SK-N-SH (cell line): ENCODE measurements around the gene MAP3K12. TPM values are rescaled to one million over a fixed set of nuclear protein-coding genes. Genes with fewer than 3 reads are reported as not detected.

Source experiments
- CTCF ChIA-PET: fragments of 300-600, 350-600 bp; formaldehyde crosslinking; extraction: SDS; loops from one replicate; lab custom pipeline; 2021; lab: Yijun Ruan, JAX
- POLR2A ChIA-PET: fragments of 350-600 bp; sonication (Branson Sonifier 250); formaldehyde crosslinking; extraction: SDS; loops from one replicate; lab custom pipeline; 2020; ENCODE audit warnings: antibody characterized with exemption, inconsistent platforms; lab: Yijun Ruan, JAX
- DNase-seq: peaks from one replicate; pipeline ENCODE4 v3.0.0; 2012
- H2AFZ ChIP-seq: fragments of 200-600 bp; sonication (generic); 2 replicates; pipeline ENCODE4 v1.8.1; 2016; ENCODE audit warnings: antibody characterized with exemption, mild to moderate bottlenecking, low read depth
- H3F3A ChIP-seq: fragments of 200-600 bp; sonication (generic); replicated peaks from 2 replicates; pipeline ENCODE3; 2016; ENCODE audit warnings: antibody characterized with exemption, mild to moderate bottlenecking; ENCODE audit not compliant: insufficient read depth
- H3K27ac ChIP-seq, 2 experiments: fragments of 200-500 bp in 1 of 2; fragments of 200-600 bp in 1 of 2; sonication (Bioruptor generic) in 1 of 2; sonication (generic), shearing (Covaris generic) in 1 of 2; 2 replicates each; pipeline versions ENCODE4 v1.5.1 to v1.6.1; 2014 to 2016; ENCODE audit warnings: low read depth in 2 of 2, inconsistent platforms in 1 of 2, low read length in 1 of 2, mild to moderate bottlenecking in 1 of 2, mixed read lengths in 1 of 2
- H3K27me3 ChIP-seq: fragments of 200-600 bp; sonication (generic), shearing (Covaris generic); 2 replicates; pipeline ENCODE4 v1.6.1; 2016; ENCODE audit warnings: mixed run types; ENCODE audit not compliant: insufficient read depth
- H3K36me3 ChIP-seq, 2 experiments: fragments of 200-500 bp in 1 of 2; fragments of 200-600 bp in 1 of 2; sonication (Bioruptor generic) in 1 of 2; sonication (generic) in 1 of 2; replicated peaks in 1 of 2; 2 replicates each; pipeline versions ENCODE3 to v1.5.1; 2014 to 2016; ENCODE audit warnings: low read length in 1 of 2, mild to moderate bottlenecking in 1 of 2; ENCODE audit not compliant: insufficient read depth in 2 of 2, control insufficient read depth in 1 of 2
- H3K4me1 ChIP-seq, 2 experiments: fragments of 200-500 bp in 1 of 2; fragments of 200-600 bp in 1 of 2; sonication (Bioruptor generic) in 1 of 2; sonication (generic), shearing (Covaris generic) in 1 of 2; 2 replicates each; pipeline versions ENCODE4 v1.5.1 to v1.6.1; 2014 to 2016; ENCODE audit warnings: low read depth in 1 of 2, low read length in 1 of 2, mixed run types in 1 of 2; ENCODE audit not compliant: insufficient read depth in 2 of 2, control insufficient read depth in 1 of 2
- H3K4me2 ChIP-seq: fragments of 200-600 bp; sonication (generic), shearing (Covaris generic); 2 replicates; pipeline ENCODE4 v1.6.1; 2017; ENCODE audit warnings: mixed run types
- H3K4me3 ChIP-seq, 2 experiments: fragments of 200-500 bp in 1 of 2; fragments of 200-600 bp in 1 of 2; sonication (Bioruptor generic) in 1 of 2; sonication (generic), shearing (Covaris generic) in 1 of 2; 2 replicates each; pipeline versions ENCODE4 v1.5.1 to v1.8.1; 2014 to 2016; ENCODE audit warnings: low read depth in 2 of 2, inconsistent platforms in 1 of 2, low read length in 1 of 2, mild to moderate bottlenecking in 1 of 2, mixed read lengths in 1 of 2, moderate library complexity in 1 of 2
- H3K79me2 ChIP-seq: fragments of 200-600 bp; sonication (generic); 2 replicates; pipeline ENCODE4 v1.8.1; 2017; ENCODE audit warnings: mild to moderate bottlenecking; ENCODE audit not compliant: insufficient read depth
- H3K9ac ChIP-seq: fragments of 200-600 bp; sonication (generic); 2 replicates; pipeline ENCODE4 v1.6.1; 2017; ENCODE audit warnings: mixed run types
- H3K9me2 ChIP-seq: fragments of 200-600 bp; sonication (generic); 2 replicates; pipeline ENCODE4 v1.6.1; 2017; ENCODE audit warnings: mixed run types
- H3K9me3 ChIP-seq: fragments of 200-600 bp; sonication (generic); 2 replicates; pipeline ENCODE4 v1.6.1; 2017; ENCODE audit warnings: mixed run types, mild to moderate bottlenecking, moderate library complexity
- H4K20me1 ChIP-seq: fragments of 200-600 bp; sonication (generic); 2 replicates; pipeline ENCODE4 v1.6.1; 2017; ENCODE audit warnings: mild to moderate bottlenecking, mixed run types; ENCODE audit not compliant: insufficient read depth
- EP300 ChIP-seq, 2 experiments: IDR thresholded peaks; 2 replicates each; pipeline versions ENCODE4 v1.4.0 to v1.6.1; 2012; ENCODE audit warnings: borderline replicate concordance in 1 of 2, low read depth in 1 of 2, low read length in 1 of 2
- EZH2phosphoT487 ChIP-seq: fragments of 200-600 bp; sonication (generic); IDR thresholded peaks from 2 replicates; pipeline ENCODE4 v1.6.1; 2017; ENCODE audit warnings: low read depth, mixed run types, mild to moderate bottlenecking, antibody characterized with exemption, moderate library complexity, borderline replicate concordance
- FOSL2 ChIP-seq: IDR thresholded peaks from 2 replicates; pipeline ENCODE4 v1.4.0; 2012; ENCODE audit warnings: low read depth, mild to moderate bottlenecking, moderate library complexity, borderline replicate concordance
- FOXJ3 ChIP-seq: sonication (generic); formaldehyde crosslinking; IDR thresholded peaks from 2 replicates; pipeline ENCODE4 v1.5.1; 2020; ENCODE audit warnings: mild to moderate bottlenecking, missing genetic modification reagents
- FOXM1 ChIP-seq: IDR thresholded peaks from 2 replicates; pipeline ENCODE4 v1.4.0; 2012; ENCODE audit warnings: low read depth, mild to moderate bottlenecking
- GABPA ChIP-seq: IDR thresholded peaks from 2 replicates; pipeline ENCODE4 v1.4.0; 2012; ENCODE audit warnings: low read depth, mild to moderate bottlenecking
- JUND ChIP-seq: IDR thresholded peaks from 2 replicates; pipeline ENCODE4 v1.4.0; 2012
- RAD21 ChIP-seq: IDR thresholded peaks from 2 replicates; pipeline ENCODE4 v1.6.1; 2012; ENCODE audit warnings: mild to moderate bottlenecking, low read length
- RXRA ChIP-seq: IDR thresholded peaks from 2 replicates; pipeline ENCODE4 v1.4.0; 2012; ENCODE audit warnings: low read depth, mild to moderate bottlenecking, borderline replicate concordance
- SIN3A ChIP-seq: IDR thresholded peaks from 2 replicates; pipeline ENCODE4 v1.6.1; 2012; ENCODE audit warnings: low read depth, mild to moderate bottlenecking, low read length, moderate library complexity, borderline replicate concordance
- TCF12 ChIP-seq: IDR thresholded peaks from 2 replicates; pipeline ENCODE4 v1.4.0; 2012
- TEAD4 ChIP-seq: IDR thresholded peaks from 2 replicates; pipeline ENCODE4 v1.4.0; 2012; ENCODE audit warnings: mild to moderate bottlenecking, borderline replicate concordance; ENCODE audit not compliant: insufficient read depth
- WGBS: methylation state at CpG from one replicate; pipeline ENCODE4 v1.1.6; 2017; ENCODE audit warnings: low lambda C conversion rate; 5-methylcytosine and 5-hydroxymethylcytosine counted together
- polyA plus RNA-seq, 3 experiments: library from polyadenylated mRNA; depleted of rRNA; stranded (reverse); fragments of >200 nt; gene quantifications; 2 replicates each; pipeline ENCODE4 v1.2.3, GENCODE V29; 2012
- TF ChIP-seq, protein P1 (sequence below): fragments of 150-350 bp; IDR thresholded peaks from 2 replicates; pipeline ENCODE4 v1.6.1; 2017; ENCODE audit warnings: antibody characterized with exemption, low read length, low read depth, borderline replicate concordance
- TF ChIP-seq, protein P2 (sequence below): fragments of 150-350 bp; IDR thresholded peaks from 2 replicates; pipeline ENCODE4 v1.6.1; 2016; ENCODE audit warnings: mild to moderate bottlenecking, low read depth, low read length
- TF ChIP-seq, protein P3 (sequence below): fragments of 200-600 bp; sonication (generic); IDR thresholded peaks from 2 replicates; pipeline ENCODE4 v1.6.1; 2017; ENCODE audit warnings: antibody characterized with exemption, mild to moderate bottlenecking, moderate library complexity
- TF ChIP-seq, protein P4 (sequence below): IDR thresholded peaks from 2 replicates; pipeline ENCODE4 v1.4.0; 2012; ENCODE audit warnings: low read depth

Gene MAP3K12
- polyA plus RNA-seq, 1 of the 3 experiments (the other 2 are of a cell fraction) = 57.6 TPM

DNA sequence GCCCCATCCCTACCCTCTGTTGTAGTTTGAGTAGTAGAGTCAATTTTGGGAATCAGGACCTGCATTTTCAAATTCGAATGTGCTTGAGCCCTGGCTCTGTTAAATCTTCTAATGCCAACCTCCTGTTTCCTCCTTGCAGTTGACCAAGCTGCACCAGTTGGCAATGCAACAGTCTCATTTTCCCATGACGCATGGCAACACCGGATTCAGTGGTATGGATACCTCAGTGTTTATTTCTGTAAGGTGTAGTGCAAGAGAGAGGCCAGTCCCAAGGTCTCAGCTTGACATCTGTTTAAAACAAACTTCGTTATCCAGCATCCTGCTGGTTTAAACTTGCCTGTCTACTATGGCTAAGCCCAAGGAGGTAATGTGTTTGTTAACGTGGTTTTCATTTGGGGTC is 32.2 kb downstream of the MAP3K12 start:
- H3K36me3 ChIP-seq = peaks cover 92 to 95% of the 10 kb centered on the region in 2 experiments
- no peak overlapping the region for H3K4me2 ChIP-seq
- ChIA-PET CTCF (interaction anchor here (0.6 to 3.0 kb wide), 5 partner anchors 10 to 115 kb away, joined by 4 to 16 read pairs (median 4); no protein-coding TSS in a partner anchor), POLR2A (interaction anchor here (1.6 kb wide), 1 partner anchor 14 kb away, joined by 5 read pairs; no protein-coding TSS in a partner anchor)
- no peaks in the 10 kb centered on the region for H3K27me3 ChIP-seq
- H3K9me2 ChIP-seq = no peaks in the 10 kb centered on the region
- TF ChIP-seq, protein P1, sequence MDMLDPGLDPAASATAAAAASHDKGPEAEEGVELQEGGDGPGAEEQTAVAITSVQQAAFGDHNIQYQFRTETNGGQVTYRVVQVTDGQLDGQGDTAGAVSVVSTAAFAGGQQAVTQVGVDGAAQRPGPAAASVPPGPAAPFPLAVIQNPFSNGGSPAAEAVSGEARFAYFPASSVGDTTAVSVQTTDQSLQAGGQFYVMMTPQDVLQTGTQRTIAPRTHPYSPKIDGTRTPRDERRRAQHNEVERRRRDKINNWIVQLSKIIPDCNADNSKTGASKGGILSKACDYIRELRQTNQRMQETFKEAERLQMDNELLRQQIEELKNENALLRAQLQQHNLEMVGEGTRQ = no peak
- TF ChIP-seq FOSL2 (no peak), FOXM1 (no peak), RXRA (no peak), FOXJ3 (CRISPR knock-in tag) (no peak), JUND (no peak), TEAD4 (no peak), TCF12 (no peak), GABPA (no peak), EZH2phosphoT487 (no peak), SIN3A (no peak), RAD21 (no peak), EP300 (IDR thresholded peaks at IDR 0.05; ENCODE audit: borderline replicate concordance in 1 of 2, low read depth in 1 of 2, low read length in 1 of 2) (no peak)
- TF ChIP-seq, protein P2, sequence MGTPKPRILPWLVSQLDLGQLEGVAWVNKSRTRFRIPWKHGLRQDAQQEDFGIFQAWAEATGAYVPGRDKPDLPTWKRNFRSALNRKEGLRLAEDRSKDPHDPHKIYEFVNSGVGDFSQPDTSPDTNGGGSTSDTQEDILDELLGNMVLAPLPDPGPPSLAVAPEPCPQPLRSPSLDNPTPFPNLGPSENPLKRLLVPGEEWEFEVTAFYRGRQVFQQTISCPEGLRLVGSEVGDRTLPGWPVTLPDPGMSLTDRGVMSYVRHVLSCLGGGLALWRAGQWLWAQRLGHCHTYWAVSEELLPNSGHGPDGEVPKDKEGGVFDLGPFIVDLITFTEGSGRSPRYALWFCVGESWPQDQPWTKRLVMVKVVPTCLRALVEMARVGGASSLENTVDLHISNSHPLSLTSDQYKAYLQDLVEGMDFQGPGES = no peak
- TF ChIP-seq, protein P3, sequence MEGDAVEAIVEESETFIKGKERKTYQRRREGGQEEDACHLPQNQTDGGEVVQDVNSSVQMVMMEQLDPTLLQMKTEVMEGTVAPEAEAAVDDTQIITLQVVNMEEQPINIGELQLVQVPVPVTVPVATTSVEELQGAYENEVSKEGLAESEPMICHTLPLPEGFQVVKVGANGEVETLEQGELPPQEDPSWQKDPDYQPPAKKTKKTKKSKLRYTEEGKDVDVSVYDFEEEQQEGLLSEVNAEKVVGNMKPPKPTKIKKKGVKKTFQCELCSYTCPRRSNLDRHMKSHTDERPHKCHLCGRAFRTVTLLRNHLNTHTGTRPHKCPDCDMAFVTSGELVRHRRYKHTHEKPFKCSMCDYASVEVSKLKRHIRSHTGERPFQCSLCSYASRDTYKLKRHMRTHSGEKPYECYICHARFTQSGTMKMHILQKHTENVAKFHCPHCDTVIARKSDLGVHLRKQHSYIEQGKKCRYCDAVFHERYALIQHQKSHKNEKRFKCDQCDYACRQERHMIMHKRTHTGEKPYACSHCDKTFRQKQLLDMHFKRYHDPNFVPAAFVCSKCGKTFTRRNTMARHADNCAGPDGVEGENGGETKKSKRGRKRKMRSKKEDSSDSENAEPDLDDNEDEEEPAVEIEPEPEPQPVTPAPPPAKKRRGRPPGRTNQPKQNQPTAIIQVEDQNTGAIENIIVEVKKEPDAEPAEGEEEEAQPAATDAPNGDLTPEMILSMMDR = no peak
- TF ChIP-seq, protein P4, sequence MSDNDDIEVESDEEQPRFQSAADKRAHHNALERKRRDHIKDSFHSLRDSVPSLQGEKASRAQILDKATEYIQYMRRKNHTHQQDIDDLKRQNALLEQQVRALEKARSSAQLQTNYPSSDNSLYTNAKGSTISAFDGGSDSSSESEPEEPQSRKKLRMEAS = no peak
- WGBS = 83% methylated on average over 5 of the region's 5 CpGs
- DNase-seq = no peak
- H3K79me2 ChIP-seq = peaks cover 94% of the 10 kb centered on the region
- peaks cover 84% of the 10 kb centered on the region for H4K20me1 ChIP-seq
- H2AFZ ChIP-seq = no peak overlapping the region
- no peak overlapping the region for H3K4me3 ChIP-seq
- peaks cover 66% of the 10 kb centered on the region for H3F3A ChIP-seq
- H3K9me3 ChIP-seq = no peaks in the 10 kb centered on the region
- H3K4me1 ChIP-seq = peaks cover 0 to 3% of the 10 kb centered on the region in 2 experiments; a peak in 1 of 4 replicates
- H3K27ac ChIP-seq = no peak overlapping the region
- no peak overlapping the region for H3K9ac ChIP-seq
